LNCaP clone FGC (cell line): Measurements from ENCODE around the gene CTCF.
A peak's percentile ranks its signal among the peaks of the same experiment; 100 is the strongest.

Experiments
- DNase-seq: peaks from one replicate; pipeline ENCODE4 v3.0.0-alpha.2; 2011; ENCODE audit warnings: low read depth
- H3K4me3 ChIP-seq: 2 replicates; pipeline ENCODE4 v1.5.1; 2011; ENCODE audit warnings: mild to moderate bottlenecking, low read depth, low read length, control low read depth
- CTCF ChIP-seq: IDR thresholded peaks from 2 replicates; pipeline ENCODE4 v1.5.1; 2012; ENCODE audit warnings: mild to moderate bottlenecking; ENCODE audit not compliant: control insufficient read depth, insufficient read depth; ENCODE audit errors: extremely low read depth

CTCF gene

DNA sequence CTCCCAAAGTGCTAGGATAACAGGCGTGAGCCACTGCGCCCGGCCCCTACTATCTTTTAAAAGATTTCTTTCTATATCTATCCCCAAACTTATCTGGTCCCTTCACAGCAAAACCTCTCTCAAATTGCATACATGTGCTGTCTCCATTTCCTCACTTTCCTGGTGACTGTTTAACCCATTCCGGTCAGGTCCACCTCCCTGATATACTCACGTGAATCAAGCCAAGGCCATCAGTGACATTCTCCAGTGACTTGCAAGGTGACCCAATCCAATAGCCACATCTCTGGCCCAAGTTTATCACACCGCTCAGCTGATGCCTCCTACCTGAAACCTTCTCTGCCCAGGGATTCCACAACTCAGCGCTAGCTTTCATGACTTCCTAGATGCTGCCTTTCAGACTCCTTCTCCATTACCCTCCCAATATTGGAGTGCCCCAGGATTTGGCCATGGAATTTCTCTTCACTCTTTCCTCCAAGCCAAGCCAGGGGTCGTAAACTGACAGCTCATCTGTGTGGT is 1.4 kb upstream of the CTCF start:
- no peak for TF ChIP-seq CTCF
- DNase-seq: no peak
- peak overlapping the region; percentile 68 for H3K4me3 ChIP-seq

DNA sequence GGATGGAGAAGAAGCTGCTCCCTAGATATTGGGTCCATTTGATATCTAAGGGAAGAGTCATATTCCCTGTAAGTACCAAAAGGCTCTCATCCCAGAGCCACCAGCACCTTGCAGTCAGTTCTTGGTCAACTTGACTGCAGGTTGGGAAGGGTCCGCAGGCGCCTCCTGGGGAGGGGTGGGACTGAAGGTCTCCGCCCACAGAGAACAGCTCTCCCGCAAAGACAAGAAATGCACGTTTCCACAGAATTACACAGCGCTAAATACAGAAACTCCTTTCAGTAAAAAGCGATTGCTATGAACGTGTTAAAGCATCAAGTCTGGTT is 864 bp upstream of the CTCF start:
- DNase-seq: no peak
- TF ChIP-seq CTCF: no peak
- H3K4me3 ChIP-seq: peak overlapping the region; percentile 68

DNA sequence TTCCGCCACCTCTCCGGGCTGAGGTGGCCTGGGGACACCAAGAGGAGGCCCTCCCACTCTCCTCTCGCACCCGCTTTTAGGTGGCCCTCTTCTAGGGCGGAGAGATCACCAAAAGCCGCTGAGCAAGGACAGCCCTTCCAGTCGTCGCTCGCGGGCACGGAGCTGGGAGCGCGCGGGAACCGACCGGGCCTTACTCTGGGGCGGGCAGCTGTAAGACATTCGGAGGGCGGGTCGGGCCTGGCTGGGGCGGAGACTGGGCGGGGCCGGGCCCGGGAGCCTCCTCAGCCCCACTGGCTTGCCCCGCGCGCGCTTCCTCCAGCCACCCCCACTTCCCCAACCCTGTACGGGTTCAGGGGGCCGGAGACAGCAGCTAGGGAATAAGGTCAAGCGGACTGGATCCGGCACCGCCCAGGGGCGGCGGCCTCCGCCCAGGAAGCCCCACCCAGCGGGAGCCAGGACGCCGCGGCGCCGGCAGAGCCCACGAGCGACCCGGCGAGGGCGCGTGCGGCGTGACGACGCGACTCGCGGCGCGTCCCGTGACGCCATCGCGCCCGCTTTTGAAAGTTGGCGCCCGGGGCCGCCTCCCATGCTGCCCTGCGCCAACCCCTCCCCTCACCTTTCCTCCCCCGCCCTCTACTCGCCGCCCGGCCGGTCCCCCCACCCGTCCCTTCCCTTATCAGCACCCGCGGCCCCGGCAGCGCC is 351 bp upstream of the CTCF start:
- peak overlapping the region; percentile 70 for H3K4me3 ChIP-seq
- DNase-seq: peak; percentile 88
- no peak for TF ChIP-seq CTCF

GRCh38 chr16:67562918-67563707 is 787 bp downstream of the CTCF start:
- TF ChIP-seq CTCF: peak; percentile 31; the same call in 1 of the 2 replicates
- H3K4me3 ChIP-seq: peak overlapping the region; percentile 70
- DNase-seq: no peak

DNA sequence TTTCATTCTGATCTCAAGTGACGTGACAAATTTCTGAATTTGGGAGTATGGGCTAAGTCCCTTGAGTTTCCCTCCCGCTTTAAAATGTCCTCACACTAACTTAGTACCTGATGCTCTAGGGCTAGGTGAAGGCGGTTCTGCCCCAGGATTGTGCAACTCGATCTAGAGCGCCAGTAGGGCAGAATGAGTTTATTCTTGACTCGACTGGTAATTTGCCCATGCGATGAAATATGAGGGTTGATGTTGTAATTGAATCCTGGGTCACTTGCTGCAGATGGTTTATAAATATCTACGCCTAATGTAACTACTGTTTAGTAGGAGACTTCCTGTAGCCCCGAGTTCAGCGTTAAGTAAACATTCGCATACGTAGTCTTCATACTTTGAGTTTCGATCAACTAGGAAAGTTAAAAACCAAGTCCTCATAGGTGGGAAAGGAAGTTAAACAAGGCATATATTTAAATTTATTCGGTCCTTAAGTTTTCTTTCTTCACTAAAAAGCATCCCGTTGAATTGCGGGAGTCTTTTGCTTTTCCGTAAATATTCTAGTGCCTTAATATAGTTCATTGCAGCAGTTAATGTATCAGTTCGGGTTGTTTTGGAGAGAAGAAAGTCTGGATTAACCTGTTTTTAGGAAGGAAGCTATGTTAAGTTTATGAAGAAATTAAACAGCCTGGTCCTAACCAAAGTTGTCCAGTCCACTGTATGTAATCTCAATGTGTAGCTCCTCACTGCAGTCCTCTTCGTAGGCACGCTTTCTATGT is 1.6 kb downstream of the CTCF start:
- peak; percentile 26 for DNase-seq
- H3K4me3 ChIP-seq: peak overlapping the region; percentile 70
- TF ChIP-seq CTCF: no peak

DNA sequence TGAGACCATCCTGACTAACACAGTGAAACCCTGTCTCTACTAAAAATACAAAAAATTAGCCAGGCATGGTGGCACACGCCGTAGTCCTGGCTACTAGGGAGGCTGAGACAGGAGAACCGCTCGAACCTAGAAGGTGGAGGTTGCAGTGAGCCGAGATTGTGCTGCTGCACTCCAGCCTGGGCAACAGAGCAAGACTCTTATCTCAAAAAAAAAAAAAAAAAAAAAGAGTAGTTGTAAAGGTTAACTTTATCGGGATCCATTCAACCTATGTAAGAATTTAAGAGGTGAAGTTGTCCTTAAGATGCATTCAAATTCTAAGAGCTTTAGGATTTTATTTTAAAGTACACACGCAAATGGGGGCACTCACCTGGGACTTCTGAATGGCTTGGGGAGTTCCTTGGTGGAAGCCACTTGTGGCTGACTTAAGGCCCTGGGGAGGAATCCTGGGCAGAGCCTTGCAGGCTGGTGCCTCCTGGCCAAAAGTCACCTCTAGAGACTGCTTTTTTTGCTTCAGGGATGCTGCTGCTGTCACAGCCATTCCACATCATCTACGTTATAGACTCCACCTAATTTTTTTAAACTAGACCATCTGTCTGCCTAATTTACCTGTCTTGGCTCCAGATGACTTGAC is 3.3 kb downstream of the CTCF start:
- TF ChIP-seq CTCF: no peak
- H3K4me3 ChIP-seq: no peak overlapping the region
- no peak for DNase-seq
